RKO (cell line): ENCODE results near the gene FANCD2OS.
A peak's percentile ranks its signal among the peaks of the same experiment; 100 is the strongest.
"Not testable (repeated sequence)": the region's sequence is repeated elsewhere in the genome, so short reads cannot be mapped to it uniquely, and the experiment has no call there.

Source experiments
- DNase-seq: peaks from one replicate; pipeline ENCODE4 v3.0.0-alpha.2; 2016; ENCODE audit warnings: low spot score

Gene FANCD2OS

GRCh38 chr3:10108091-10108490 lies at the start of gene FANCD2OS:
Gene FANCD2OS, minus strand, starts transcription at chr3:10108255. Its CDS starts 3,481 bp downstream, at chr3:10104774.
- no peak for DNase-seq

GRCh38 chr3:10157031-10157430 lies 49.0 kb upstream of the FANCD2OS start:
- DNase-seq, result no peak

GRCh38 chr3:10155658-10156057 lies 47.6 kb upstream of the FANCD2OS start:
- DNase-seq, result no peak

GRCh38 chr3:10155123-10155472 lies 47.0 kb upstream of the FANCD2OS start:
- no peak for DNase-seq

- no peak for DNase-seq
These were observed 46.5 kb upstream of the FANCD2OS start for GRCh38 chr3:10154335-10155122.

- DNase-seq, result no peak
These were observed 42.9 kb upstream of the FANCD2OS start for GRCh38 chr3:10150987-10151386.

- no peak for DNase-seq
These were observed 41.2 kb upstream of the FANCD2OS start for GRCh38 chr3:10149226-10149625.

- DNase-seq, result no peak
These were observed 37.6 kb upstream of the FANCD2OS start for GRCh38 chr3:10145685-10146084.

- peak; percentile 49 for DNase-seq
These were observed 34.9 kb upstream of the FANCD2OS start for GRCh38 chr3:10142707-10143560.

GRCh38 chr3:10140996-10141546 lies 33.0 kb upstream of the FANCD2OS start:
- no peak for DNase-seq

- DNase-seq, result no peak
These were observed 29.1 kb upstream of the FANCD2OS start for GRCh38 chr3:10137178-10137577.

- no peak for DNase-seq
These were observed 28.5 kb upstream of the FANCD2OS start for GRCh38 chr3:10136426-10137005.

GRCh38 chr3:10135872-10136271 lies 27.8 kb upstream of the FANCD2OS start:
- DNase-seq, result not testable (repeated sequence)

GRCh38 chr3:10122724-10123123 lies 14.7 kb upstream of the FANCD2OS start:
- no peak for DNase-seq

- DNase-seq, result no peak
These were observed 13.0 kb upstream of the FANCD2OS start for GRCh38 chr3:10121064-10121463.

GRCh38 chr3:10119376-10119775 lies 11.3 kb upstream of the FANCD2OS start:
- DNase-seq, result no peak

GRCh38 chr3:10116928-10117327 lies 8.9 kb upstream of the FANCD2OS start:
- DNase-seq, result no peak

GRCh38 chr3:10116138-10116460 lies 8.0 kb upstream of the FANCD2OS start:
- DNase-seq, result peak; percentile 75

GRCh38 chr3:10115326-10116137 lies 7.5 kb upstream of the FANCD2OS start, which contains the start of gene BRK1:
Gene BRK1, plus strand, starts transcription at chr3:10115675. Its CDS starts 27 bp downstream, at chr3:10115702.
- DNase-seq, result peak; percentile 98

- DNase-seq, result no peak
These were observed 1.1 kb downstream of the FANCD2OS start for GRCh38 chr3:10106919-10107318.

- no peak for DNase-seq
These were observed 9.0 kb downstream of the FANCD2OS start for GRCh38 chr3:10099041-10099440.

- no peak for DNase-seq
These were observed 14.4 kb downstream of the FANCD2OS start for GRCh38 chr3:10093678-10094077.
